ENCODE results near the gene ZSCAN4. TPM values are rescaled to one million over a fixed set of nuclear protein-coding genes. Genes with fewer than 3 reads are reported as not detected.
A peak's percentile ranks its signal among the peaks of the same experiment; 100 is the strongest.

ZSCAN4 gene, protein sequence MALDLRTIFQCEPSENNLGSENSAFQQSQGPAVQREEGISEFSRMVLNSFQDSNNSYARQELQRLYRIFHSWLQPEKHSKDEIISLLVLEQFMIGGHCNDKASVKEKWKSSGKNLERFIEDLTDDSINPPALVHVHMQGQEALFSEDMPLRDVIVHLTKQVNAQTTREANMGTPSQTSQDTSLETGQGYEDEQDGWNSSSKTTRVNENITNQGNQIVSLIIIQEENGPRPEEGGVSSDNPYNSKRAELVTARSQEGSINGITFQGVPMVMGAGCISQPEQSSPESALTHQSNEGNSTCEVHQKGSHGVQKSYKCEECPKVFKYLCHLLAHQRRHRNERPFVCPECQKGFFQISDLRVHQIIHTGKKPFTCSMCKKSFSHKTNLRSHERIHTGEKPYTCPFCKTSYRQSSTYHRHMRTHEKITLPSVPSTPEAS
- polyA plus RNA-seq (2013, experiment 1 of 2): 0.37 TPM
- 0.20 TPM for polyA plus RNA-seq (2013, experiment 2 of 2)

DNA sequence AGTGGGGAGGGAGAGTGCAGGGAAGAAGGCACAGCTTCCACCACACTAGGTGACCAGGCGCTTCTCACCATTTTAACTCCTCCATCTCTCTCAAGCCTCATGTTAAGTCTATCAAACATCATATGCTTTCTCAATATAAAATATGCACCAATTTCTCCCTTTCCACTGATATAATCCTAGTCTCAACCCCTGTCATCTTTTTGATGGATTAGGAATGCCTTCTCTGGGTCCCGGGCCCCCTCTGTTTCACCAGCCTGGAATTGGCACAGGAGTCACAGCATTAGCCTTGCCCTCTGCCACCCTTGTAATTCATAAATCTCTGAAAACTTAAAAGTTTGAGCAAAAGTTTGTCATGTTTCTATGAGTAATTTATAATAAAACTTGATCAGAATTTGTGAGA lies at the start of gene ZSCAN4:
TSS of gene ZSCAN4 (plus strand) at position 301 of the 400 bp plus-strand sequence. CDS start 7,211 bp downstream, outside the sequence.
- Histone ChIP-seq H3K36me3 (ENCODE audit: control insufficient read depth, insufficient read depth, low read length) (no peaks in the 10 kb centered on the region), H3K9me3 (ENCODE audit: control insufficient read depth, low read length) (no peaks in the 10 kb centered on the region), H3K4me3 (ENCODE audit: extremely low read depth, insufficient read depth, low read length, poor library complexity, severe bottlenecking) (no peak within 1 kb of the TSS), H3K27ac (ENCODE audit: low read depth, low read length, severe bottlenecking) (no peak within 1 kb of the TSS), H3K4me1 (ENCODE audit: control insufficient read depth, insufficient read depth, low read length, poor library complexity, severe bottlenecking) (no peaks in the 10 kb centered on the region)
- WGBS, 2 experiments (ENCODE audit: insufficient coverage in 2 of 2): 100% methylated on average over 2 of the region's 2 CpGs; no CpG with 5 or more reads in 1 of the 2 experiments

DNA sequence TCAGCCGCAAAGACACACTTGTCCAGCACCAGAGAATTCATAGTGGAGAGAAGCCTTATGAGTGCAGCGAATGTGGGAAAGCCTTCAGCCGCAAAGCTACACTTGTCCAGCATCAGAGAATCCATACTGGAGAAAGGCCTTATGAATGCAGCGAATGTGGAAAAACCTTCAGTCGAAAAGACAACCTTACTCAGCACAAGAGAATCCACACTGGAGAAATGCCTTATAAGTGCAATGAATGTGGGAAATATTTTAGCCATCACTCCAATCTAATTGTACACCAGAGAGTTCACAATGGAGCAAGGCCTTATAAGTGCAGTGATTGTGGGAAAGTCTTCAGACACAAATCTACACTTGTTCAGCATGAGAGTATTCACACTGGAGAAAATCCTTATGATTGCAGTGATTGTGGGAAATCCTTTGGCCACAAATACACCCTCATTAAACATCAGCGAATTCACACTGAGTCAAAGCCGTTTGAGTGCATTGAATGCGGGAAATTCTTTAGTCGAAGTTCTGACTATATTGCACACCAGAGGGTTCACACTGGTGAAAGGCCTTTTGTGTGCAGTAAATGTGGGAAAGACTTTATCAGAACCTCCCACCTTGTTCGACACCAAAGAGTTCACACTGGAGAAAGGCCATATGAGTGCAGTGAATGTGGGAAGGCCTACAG lies 47.9 kb upstream of the ZSCAN4 start:
- H3K9me3 ChIP-seq (ENCODE audit: control insufficient read depth, low read length): peaks cover 92% of the 10 kb centered on the region
- no peaks in the 10 kb centered on the region for H3K4me1 ChIP-seq (ENCODE audit: control insufficient read depth, insufficient read depth, low read length, poor library complexity, severe bottlenecking)
- WGBS, 2 experiments (ENCODE audit: insufficient coverage in 2 of 2): 93 to 95% methylated on average over 4 to 6 of the region's 10 CpGs
- peaks cover 96% of the 10 kb centered on the region for H3K36me3 ChIP-seq (ENCODE audit: control insufficient read depth, insufficient read depth, low read length)
- H3K4me3 ChIP-seq (ENCODE audit: extremely low read depth, insufficient read depth, low read length, poor library complexity, severe bottlenecking): no peak overlapping the region
- no peak overlapping the region for H3K27ac ChIP-seq (ENCODE audit: low read depth, low read length, severe bottlenecking)

DNA sequence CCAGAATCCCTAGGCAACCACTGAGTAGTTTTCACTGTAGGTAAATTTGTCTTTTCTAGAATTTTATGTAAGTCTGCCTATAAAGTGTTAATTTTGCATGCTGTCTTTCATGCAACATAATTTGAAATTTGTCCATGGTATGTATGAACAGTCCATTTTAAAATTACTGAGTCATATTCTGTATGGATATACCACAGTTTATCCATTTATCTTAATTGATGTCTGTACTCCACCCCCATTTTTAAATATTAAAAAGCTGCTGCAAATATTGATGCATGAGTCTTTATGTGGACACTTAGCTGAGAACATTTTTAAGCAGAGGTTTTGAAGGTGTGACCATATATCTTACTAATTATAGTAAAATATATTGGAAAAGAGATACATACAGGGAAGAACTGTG lies 45.6 kb upstream of the ZSCAN4 start:
- no peak overlapping the region for H3K27ac ChIP-seq (ENCODE audit: low read depth, low read length, severe bottlenecking)
- H3K4me3 ChIP-seq (ENCODE audit: extremely low read depth, insufficient read depth, low read length, poor library complexity, severe bottlenecking): no peak overlapping the region
- H3K4me1 ChIP-seq (ENCODE audit: control insufficient read depth, insufficient read depth, low read length, poor library complexity, severe bottlenecking): no peaks in the 10 kb centered on the region
- H3K9me3 ChIP-seq (ENCODE audit: control insufficient read depth, low read length): peaks cover 69% of the 10 kb centered on the region
- peaks cover 73% of the 10 kb centered on the region for H3K36me3 ChIP-seq (ENCODE audit: control insufficient read depth, insufficient read depth, low read length)

DNA sequence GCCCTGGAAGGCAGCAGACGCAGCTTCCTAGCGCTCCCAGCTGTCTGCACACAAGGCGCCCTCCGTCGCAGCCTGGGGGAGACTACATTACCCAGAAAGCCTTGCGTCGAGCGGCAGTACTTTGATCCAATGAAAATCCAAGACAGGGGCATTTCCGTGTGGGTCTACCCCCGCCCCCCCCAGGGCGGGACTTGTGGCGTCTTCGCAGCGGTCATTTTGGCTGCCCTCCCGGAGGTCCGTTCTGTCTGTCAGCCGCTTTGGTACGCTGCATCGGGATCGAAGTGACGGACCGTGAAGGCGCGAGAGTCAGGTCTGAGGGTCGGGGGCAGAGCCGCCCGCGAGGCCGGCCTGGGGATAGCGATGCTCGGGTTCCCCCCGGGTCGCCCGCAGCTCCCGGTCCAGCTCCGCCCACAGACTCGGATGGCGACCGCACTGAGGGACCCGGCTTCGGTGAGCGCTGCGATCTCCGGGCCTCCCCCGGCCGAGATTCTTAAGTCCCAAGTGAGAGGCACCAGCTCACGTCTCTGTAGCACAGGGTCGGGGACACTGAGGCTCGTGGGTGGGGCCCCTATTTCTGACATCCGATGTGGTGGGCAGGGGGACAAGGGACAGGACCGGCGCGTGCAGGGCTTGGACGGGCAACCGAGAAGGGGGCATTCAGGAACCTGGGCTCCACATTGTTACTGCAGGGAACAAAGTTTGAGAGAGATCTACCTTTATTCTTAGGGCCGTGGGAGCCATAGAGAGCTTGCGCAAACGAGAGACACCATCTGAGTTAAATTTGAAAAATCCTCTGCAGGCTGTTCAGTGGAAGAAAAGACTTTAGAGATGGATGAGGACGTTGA lies 35.5 kb upstream of the ZSCAN4 start, which contains the start of gene ZNF211:
TSS of gene ZNF211 (plus strand) at position 182 of the 845 bp plus-strand sequence. CDS start at position 361, 179 bp downstream.
- Histone ChIP-seq H3K27ac (ENCODE audit: low read depth, low read length, severe bottlenecking) (no peak within 1 kb of the TSS), H3K4me3 (ENCODE audit: extremely low read depth, insufficient read depth, low read length, poor library complexity, severe bottlenecking) (peak within 1 kb of the TSS; percentile 80), H3K9me3 (ENCODE audit: control insufficient read depth, low read length) (peaks cover 16% of the 10 kb centered on the region), H3K4me1 (ENCODE audit: control insufficient read depth, insufficient read depth, low read length, poor library complexity, severe bottlenecking) (no peaks in the 10 kb centered on the region), H3K36me3 (ENCODE audit: control insufficient read depth, insufficient read depth, low read length) (peaks cover 55% of the 10 kb centered on the region)
- 2% methylated on average over 49 to 59 of the region's 59 CpGs for WGBS, 2 experiments (ENCODE audit: insufficient coverage in 2 of 2)

DNA sequence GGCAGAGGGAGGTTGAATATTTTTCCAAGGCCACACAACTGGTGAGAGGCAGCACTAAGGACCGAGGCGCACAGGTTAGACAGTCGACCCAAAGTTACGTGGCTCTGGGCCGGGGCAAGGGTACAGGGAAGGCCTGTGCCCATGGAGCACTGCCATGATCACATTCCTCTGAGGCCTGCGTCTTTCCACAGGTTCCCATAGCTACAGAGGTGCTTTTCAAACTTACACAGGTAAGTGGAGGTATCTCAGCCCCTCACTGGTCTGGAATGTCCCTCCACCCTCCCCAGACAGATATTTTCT lies 35.0 kb upstream of the ZSCAN4 start:
- Histone ChIP-seq H3K27ac (ENCODE audit: low read depth, low read length, severe bottlenecking) (no peak overlapping the region), H3K36me3 (ENCODE audit: control insufficient read depth, insufficient read depth, low read length) (peaks cover 55% of the 10 kb centered on the region), H3K9me3 (ENCODE audit: control insufficient read depth, low read length) (peaks cover 16% of the 10 kb centered on the region), H3K4me3 (ENCODE audit: extremely low read depth, insufficient read depth, low read length, poor library complexity, severe bottlenecking) (peak overlapping the region; percentile 80), H3K4me1 (ENCODE audit: control insufficient read depth, insufficient read depth, low read length, poor library complexity, severe bottlenecking) (no peaks in the 10 kb centered on the region)
- WGBS, 2 experiments (ENCODE audit: insufficient coverage in 2 of 2): 77 to 87% methylated on average over 6 of the region's 6 CpGs

DNA sequence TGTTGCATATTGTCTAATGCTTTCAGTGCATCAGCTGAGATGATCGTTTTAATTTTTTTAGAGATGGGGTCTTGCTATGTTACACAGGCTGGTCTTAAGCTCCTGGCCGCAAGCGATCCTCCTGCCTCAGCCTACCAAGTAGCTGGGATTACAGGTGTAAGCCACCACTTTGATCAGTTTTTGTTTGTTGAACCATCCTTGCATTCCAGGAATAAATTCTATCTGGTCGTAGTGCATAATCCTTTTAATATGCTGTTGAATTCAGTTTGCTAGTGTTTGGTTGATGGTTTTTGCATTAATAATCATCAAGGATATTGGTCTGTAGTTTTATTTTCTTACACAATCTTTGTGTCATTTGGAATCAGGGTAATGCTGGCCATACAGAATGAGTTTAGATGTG lies 31.4 kb upstream of the ZSCAN4 start:
- WGBS, 2 experiments (ENCODE audit: insufficient coverage in 2 of 2): 90 to 98% methylated on average over 3 to 4 of the region's 4 CpGs
- Histone ChIP-seq H3K9me3 (ENCODE audit: control insufficient read depth, low read length) (peaks cover 26% of the 10 kb centered on the region), H3K27ac (ENCODE audit: low read depth, low read length, severe bottlenecking) (no peak overlapping the region), H3K4me1 (ENCODE audit: control insufficient read depth, insufficient read depth, low read length, poor library complexity, severe bottlenecking) (no peaks in the 10 kb centered on the region), H3K36me3 (ENCODE audit: control insufficient read depth, insufficient read depth, low read length) (peaks cover 73% of the 10 kb centered on the region), H3K4me3 (ENCODE audit: extremely low read depth, insufficient read depth, low read length, poor library complexity, severe bottlenecking) (no peak overlapping the region)

DNA sequence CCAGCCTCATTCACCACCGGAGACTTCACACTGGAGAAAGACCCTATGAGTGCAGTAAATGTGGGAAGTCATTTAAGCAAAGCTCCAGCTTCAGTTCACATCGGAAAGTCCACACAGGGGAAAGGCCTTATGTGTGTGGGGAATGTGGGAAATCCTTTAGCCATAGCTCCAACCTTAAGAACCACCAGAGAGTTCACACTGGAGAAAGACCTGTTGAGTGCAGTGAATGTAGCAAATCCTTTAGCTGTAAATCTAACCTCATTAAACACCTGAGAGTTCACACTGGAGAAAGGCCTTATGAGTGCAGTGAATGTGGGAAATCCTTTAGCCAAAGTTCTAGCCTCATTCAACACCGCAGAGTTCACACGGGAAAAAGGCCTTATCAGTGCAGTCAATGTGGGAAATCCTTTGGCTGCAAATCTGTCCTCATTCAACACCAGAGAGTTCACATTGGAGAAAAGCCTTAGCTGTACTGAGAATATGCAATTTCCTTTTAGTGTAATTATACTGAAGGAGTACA lies 27.0 kb upstream of the ZSCAN4 start:
- Histone ChIP-seq H3K9me3 (ENCODE audit: control insufficient read depth, low read length) (peaks cover 21% of the 10 kb centered on the region), H3K36me3 (ENCODE audit: control insufficient read depth, insufficient read depth, low read length) (peaks cover 60% of the 10 kb centered on the region), H3K4me3 (ENCODE audit: extremely low read depth, insufficient read depth, low read length, poor library complexity, severe bottlenecking) (no peak overlapping the region), H3K27ac (ENCODE audit: low read depth, low read length, severe bottlenecking) (no peak overlapping the region), H3K4me1 (ENCODE audit: control insufficient read depth, insufficient read depth, low read length, poor library complexity, severe bottlenecking) (no peaks in the 10 kb centered on the region)
- 97 to 100% methylated on average over 3 to 4 of the region's 4 CpGs for WGBS, 2 experiments (ENCODE audit: insufficient coverage in 2 of 2)

DNA sequence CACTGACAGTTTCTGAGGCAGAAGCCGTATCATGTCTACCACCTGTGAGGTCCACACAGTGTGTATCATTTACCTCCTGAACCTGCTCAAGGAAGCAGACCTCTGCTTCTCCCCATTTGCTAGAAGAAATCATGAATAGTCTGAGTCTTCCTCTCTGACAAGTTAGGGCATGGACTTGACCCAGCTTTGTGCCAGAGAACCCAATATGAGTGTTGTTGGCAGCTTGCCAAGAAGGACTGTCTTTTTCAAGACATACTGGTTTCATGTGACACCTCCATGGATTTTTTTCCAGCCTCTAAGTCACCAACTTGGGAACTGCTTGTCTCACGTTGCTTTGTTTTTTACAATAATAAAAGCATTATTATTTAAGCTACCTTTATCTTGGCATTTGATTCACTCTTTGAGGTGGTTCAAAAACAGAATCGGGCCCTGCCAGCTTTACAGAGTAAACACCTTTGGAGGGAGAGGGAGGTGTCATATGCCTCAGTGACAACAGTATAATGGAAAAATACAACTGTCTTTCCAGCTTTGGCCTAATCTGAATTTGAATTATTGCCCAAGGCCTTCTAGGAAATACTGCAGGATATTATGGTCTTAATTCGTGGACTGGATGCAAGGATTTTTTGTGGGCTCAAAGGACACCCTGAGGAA lies 26.2 kb upstream of the ZSCAN4 start:
- peaks cover 15% of the 10 kb centered on the region for H3K9me3 ChIP-seq (ENCODE audit: control insufficient read depth, low read length)
- no peak overlapping the region for H3K27ac ChIP-seq (ENCODE audit: low read depth, low read length, severe bottlenecking)
- no peak overlapping the region for H3K4me3 ChIP-seq (ENCODE audit: extremely low read depth, insufficient read depth, low read length, poor library complexity, severe bottlenecking)
- peaks cover 53% of the 10 kb centered on the region for H3K36me3 ChIP-seq (ENCODE audit: control insufficient read depth, insufficient read depth, low read length)
- 83 to 94% methylated on average over 2 to 3 of the region's 4 CpGs for WGBS, 2 experiments (ENCODE audit: insufficient coverage in 2 of 2)
- no peaks in the 10 kb centered on the region for H3K4me1 ChIP-seq (ENCODE audit: control insufficient read depth, insufficient read depth, low read length, poor library complexity, severe bottlenecking)

DNA sequence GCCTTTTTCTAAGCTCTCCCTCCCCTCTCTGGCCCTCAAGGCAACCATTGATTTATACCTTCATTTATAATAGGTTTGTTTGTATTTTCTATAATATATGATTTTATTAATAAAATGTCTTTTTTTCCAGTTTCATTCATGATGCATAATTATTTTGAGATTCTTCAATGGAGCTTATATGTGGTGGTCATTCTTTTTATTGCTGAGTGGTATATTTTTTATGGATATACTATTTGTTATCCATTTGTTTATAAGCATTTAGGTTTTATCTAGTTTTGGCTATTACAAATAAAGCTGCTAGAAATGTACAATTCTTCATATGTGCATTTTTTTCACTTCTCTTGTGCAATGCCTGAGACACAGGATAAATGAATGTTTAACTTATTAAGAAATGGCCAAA lies 25.0 kb upstream of the ZSCAN4 start:
- Histone ChIP-seq H3K4me3 (ENCODE audit: extremely low read depth, insufficient read depth, low read length, poor library complexity, severe bottlenecking) (no peak overlapping the region), H3K9me3 (ENCODE audit: control insufficient read depth, low read length) (peaks cover 10% of the 10 kb centered on the region), H3K27ac (ENCODE audit: low read depth, low read length, severe bottlenecking) (no peak overlapping the region), H3K36me3 (ENCODE audit: control insufficient read depth, insufficient read depth, low read length) (peaks cover 47% of the 10 kb centered on the region), H3K4me1 (ENCODE audit: control insufficient read depth, insufficient read depth, low read length, poor library complexity, severe bottlenecking) (no peaks in the 10 kb centered on the region)
